Caki2 (cell line): ENCODE data around the gene SNED1. TPM values are rescaled to one million over a fixed set of nuclear protein-coding genes. Genes with fewer than 3 reads are reported as not detected.
"Not testable (repeated sequence)": the region's sequence is repeated elsewhere in the genome, so short reads cannot be mapped to it uniquely, and the experiment has no call there.

Source experiments
- DNase-seq: peaks from one replicate; pipeline ENCODE4 v3.0.0-alpha.2; 2015; ENCODE audit warnings: low read depth
- in situ Hi-C: cut with HindIII; loops from 2 replicates; pipeline ENCODE4 v1.10.0; 2016; ENCODE audit warnings: low sequenced_read_pairs, low pct_unique_long_range_greater_than_20kb, mixed read lengths
- total RNA-seq: library from RNA; depleted of rRNA; stranded (reverse); fragments of >200 nt; shearing (Covaris generic); gene quantifications from 2 replicates; pipeline ENCODE4 v1.2.3, GENCODE V29; 2014; ENCODE audit warnings: low replicate concordance

SNED1 gene
- total RNA-seq, 1 experiment from 2014 or later: not detected

DNA sequence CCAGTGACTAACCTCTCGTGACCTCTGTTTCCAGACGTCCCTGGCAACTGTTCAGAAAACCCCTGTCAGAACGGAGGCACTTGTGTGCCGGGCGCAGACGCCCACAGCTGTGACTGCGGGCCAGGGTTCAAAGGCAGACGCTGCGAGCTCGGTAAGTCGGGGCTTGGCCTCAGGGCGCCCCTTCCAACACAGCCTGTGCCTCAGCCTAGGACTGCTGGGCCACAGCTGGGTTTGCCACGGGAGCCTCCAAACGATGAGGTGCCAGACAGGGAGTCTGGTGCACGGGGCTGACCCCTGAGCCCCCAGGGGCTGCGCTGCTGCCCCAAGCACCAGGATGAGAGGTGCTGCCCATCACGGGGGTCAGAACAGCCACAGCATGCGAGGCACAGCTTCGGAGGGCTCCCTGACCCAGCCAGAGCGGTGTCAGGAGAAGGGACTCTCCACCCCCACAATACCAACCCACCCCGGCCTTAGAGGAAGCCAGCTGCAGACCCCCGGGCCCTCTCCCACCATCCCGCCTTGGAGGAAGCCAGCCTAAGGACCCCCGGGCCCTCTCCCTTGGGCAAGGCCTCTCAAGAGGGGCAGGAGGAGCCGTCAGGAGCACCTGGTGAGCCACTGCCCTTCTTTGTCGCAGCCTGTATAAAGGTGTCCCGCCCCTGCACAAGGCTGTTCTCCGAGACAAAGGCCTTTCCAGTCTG lies 83.4 kb downstream of the SNED1 start:
- DNase-seq: no peak
- in situ Hi-C loops: no loop called here

GRCh38 chr2:241082341-241083090 lies 84.1 kb downstream of the SNED1 start:
- no peak for DNase-seq
- in situ Hi-C loops: no loop called here

GRCh38 chr2:241083091-241083415 lies 84.6 kb downstream of the SNED1 start:
- in situ Hi-C loops: no loop called here
- no peak for DNase-seq

GRCh38 chr2:241084856-241085444 lies 86.5 kb downstream of the SNED1 start:
- DNase-seq: no peak
- in situ Hi-C loops: no loop called here

DNA sequence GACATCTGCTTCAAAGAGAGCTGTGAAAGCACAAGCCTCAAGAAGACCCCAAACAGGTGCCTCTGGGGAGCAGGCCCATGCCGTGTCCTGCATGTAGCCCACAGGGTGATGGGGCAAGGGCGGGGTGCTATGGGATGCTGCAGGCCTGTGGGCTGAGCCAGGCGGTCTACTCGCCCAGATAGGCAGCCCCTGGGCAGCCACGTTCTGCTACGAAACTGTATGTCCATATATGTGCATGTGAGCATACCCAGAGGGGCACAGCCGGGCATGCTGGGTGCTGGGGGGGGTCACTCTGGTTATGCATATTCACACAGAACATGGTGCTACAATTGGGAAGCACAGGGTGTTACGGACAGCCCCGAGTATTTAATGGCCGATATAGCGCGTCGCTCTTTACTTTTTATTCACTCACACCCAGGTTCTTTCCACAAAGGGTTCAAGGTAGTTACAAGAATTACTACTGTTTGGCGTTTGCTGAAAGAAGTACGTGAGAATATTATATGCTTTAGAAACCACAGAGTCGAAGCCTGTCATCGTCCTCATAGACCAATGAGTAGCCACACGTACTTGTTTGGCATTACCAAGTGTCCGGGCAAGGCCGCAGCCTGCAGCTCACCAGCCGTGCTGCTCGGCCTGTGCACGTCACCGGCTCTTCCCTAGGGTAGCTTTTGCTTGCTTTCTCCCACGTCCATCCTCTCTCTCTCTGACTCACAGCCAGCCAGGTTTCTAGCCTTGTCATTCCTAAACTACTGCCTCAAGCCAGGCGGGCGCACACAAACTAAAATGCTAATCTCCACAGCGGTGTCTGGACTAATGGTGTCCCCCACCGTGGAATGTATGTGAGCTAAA lies 89.2 kb downstream of the SNED1 start:
- in situ Hi-C loops: no loop called here
- no peak for DNase-seq

DNA sequence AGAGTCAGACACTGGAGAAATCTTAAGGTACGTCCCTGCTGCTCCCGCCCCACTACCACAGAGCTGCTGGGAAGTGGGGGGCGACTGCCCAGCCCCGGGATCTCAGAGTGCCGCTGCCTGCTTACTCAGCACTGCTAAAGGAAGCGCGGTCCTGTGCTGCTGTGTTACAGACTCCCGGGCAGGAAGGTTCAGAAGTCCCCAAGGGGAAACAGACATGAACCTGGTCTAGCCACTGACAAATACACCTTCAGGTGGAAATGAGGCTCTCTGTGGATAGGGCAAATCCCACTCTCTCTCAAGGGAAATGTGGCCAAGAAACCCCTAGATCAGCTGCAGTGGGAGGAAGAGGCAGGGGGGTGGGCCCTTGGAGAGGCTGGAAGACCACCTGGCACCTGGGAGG lies 90.0 kb downstream of the SNED1 start:
- in situ Hi-C loops: no loop called here
- DNase-seq: no peak

GRCh38 chr2:241088791-241089732 lies 90.6 kb downstream of the SNED1 start:
- no peak for DNase-seq
- in situ Hi-C loops: no loop called here

DNA sequence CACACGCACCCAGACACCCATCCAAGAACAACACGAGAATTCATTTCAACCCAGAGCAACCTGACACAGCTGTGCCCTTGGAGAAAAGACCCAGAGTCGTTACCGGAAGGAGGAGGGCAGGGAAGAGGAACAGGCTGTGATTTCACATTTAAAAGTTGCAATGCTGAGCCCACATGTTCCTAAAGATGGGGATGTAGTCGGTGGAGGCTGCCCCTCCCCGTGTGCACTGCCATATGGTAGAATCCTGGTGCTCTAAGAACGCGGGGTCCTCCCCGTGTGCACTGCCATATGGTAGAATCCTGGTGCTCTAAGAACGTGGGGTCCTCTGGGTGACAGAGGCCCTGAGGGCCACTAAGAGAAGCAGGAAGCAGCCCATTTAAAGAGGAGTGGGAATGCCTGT lies 92.8 kb downstream of the SNED1 start:
- DNase-seq: no peak
- in situ Hi-C loops: no loop called here

GRCh38 chr2:241091734-241092445 lies 93.5 kb downstream of the SNED1 start:
- in situ Hi-C loops: no loop called here
- DNase-seq: no peak

DNA sequence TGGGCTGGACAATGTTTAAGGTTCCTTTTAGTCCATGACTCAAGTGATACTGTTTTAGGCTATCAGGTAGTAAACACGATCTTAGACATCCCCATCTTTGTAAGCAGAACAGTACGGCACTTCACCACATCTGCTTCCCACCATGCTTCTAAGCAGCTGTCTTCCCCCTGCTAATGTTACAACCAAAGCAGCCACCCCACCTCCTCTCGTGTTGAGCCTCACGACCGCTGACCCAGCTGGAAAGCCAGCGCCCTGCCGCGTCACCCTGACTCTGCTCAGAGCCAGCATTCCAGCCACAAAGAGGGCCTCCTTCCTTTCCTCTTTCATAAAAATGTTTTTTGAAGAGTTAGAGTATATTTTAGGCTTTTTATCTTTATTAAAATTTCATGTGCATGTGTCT lies 94.3 kb downstream of the SNED1 start:
- DNase-seq: no peak
- in situ Hi-C loops: no loop called here

- DNase-seq, in situ Hi-C loops: not testable (repeated sequence)
These were observed 94.8 kb downstream of the SNED1 start for GRCh38 chr2:241093133-241093781.

DNA sequence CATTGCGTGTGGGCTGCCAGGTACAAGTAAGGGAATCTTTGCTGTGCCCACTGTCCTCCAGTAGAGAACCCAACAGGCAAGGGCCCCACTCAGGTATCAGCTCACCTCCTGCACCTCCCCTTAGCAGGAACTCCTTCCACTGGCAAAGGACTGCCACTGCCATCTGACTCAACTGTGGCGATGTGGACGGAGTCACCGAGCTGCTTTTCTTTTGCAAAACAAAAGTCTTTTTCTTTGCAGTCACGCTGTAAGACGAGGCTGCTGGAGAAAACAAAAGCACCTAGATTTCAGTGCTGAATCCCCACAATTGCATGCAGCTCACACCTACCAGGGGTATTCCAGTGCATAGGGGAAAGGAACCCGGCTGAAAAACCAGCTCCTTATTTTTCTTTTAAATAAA lies 95.8 kb downstream of the SNED1 start:
- in situ Hi-C loops: no loop called here
- no peak for DNase-seq

DNA sequence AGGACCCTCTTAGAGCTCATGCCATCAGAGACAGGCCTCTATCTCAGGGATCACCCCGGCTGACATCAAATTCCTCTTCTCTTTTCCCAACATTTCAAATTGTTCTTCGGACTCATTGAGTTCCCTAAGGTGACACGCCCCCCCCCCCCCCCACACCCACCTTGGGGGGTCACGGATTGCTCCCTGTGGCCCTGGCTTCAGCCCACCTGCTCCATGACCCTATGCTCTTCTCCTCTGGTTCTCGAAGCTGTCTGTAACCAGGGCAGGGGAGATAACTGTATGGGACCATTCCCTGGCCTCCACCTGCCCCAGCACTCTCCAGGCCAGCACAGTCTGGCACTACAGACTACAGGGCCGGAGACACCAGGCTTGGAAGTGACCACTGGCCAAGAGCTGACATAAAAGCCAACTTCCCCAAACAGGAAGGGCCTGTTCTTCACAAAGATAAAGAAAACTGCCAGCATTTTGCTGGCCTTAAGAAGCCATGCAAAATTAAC lies 96.6 kb downstream of the SNED1 start:
- DNase-seq: no peak
- in situ Hi-C loops: no loop called here

- in situ Hi-C loops: no loop called here
These were observed 97.3 kb downstream of the SNED1 start for GRCh38 chr2:241095594-241096290.

DNA sequence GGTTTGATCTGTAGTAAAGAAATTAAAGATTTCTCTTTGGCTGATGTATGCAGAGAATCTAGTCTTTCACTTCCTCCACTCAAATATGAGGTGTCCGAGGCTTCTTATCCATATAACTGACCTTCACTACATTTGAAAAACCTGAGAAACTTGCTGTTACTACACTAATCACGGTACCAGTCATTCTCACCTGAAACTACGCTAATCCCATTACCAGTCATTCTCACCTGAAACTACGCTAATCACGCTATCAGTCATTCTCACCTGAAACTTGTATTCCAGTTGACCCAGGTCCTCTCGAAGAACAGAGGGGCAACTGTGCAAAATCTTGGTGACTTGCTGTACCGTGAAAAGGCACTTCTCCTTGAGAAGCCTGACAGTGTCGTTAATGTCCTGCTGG lies 98.6 kb downstream of the SNED1 start:
- in situ Hi-C loops: no loop called here

More at GRCh38 chr2:241095594-241096290, 97.3 kb downstream of the SNED1 start:
- DNase-seq: no peak

GRCh38 chr2:241099246-241099645 lies 100.8 kb downstream of the SNED1 start:
- in situ Hi-C loops: no loop called here
- no peak for DNase-seq

More for the DNA sequence above, 98.6 kb downstream of the SNED1 start:
- no peak for DNase-seq
